HEK293 (cell line): Measurements from ENCODE around the gene SLC22A12.

ENCODE experiments used
- CTCF ChIP-seq: fragments of 450-650 bp; formaldehyde crosslinking; IDR thresholded peaks from 2 replicates; pipeline ENCODE4 v1.5.1; 2016; ENCODE audit warnings: missing biosample characterization, missing genetic modification characterization
- ELK4 ChIP-seq: IDR thresholded peaks from 2 replicates; pipeline ENCODE4 v1.6.1; 2011; ENCODE audit warnings: mild to moderate bottlenecking, low read depth, low read length, borderline replicate concordance
- ZNF416 ChIP-seq: fragments of 450-650 bp; formaldehyde crosslinking; IDR thresholded peaks from 2 replicates; pipeline ENCODE4 v1.5.1; 2016; ENCODE audit warnings: missing biosample characterization, missing genetic modification characterization
- ZNF837 ChIP-seq: fragments of 450-650 bp; formaldehyde crosslinking; IDR thresholded peaks from 2 replicates; pipeline ENCODE4 v1.5.1; 2016; ENCODE audit warnings: missing biosample characterization, missing genetic modification characterization

GRCh38 chr11:64546600-64546999, 44.4 kb upstream of the SLC22A12 start:
- TF ChIP-seq ZNF837 (tag by site-specific recombination) (no peak), ELK4 (no peak), CTCF (no peak), ZNF416 (tag by site-specific recombination) (no peak)
